Adipocyte (in vitro differentiated cells): ENCODE results near the gene TMBIM6.

Experiments
- DNase-seq: peaks from one replicate; pipeline ENCODE4 v3.0.0-alpha.2; 2015; ENCODE audit warnings: low read depth
- H3K27me3 ChIP-seq: replicated peaks from 2 replicates; pipeline ENCODE4 v1.7.0; 2013; ENCODE audit warnings: mild to moderate bottlenecking, low read length, moderate library complexity; ENCODE audit not compliant: control insufficient read depth, insufficient read depth
- H3K36me3 ChIP-seq: 2 replicates; pipeline ENCODE4 v1.7.0; 2013; ENCODE audit warnings: low read length, mild to moderate bottlenecking, moderate library complexity; ENCODE audit not compliant: control insufficient read depth, insufficient read depth, severe bottlenecking
- H3K4me1 ChIP-seq: 2 replicates; pipeline ENCODE4 v1.7.0; 2013; ENCODE audit warnings: mild to moderate bottlenecking, low read length, moderate library complexity; ENCODE audit not compliant: control insufficient read depth, insufficient read depth
- H3K4me3 ChIP-seq: 2 replicates; pipeline ENCODE4 v1.7.0; 2013; ENCODE audit warnings: mild to moderate bottlenecking, low read length, moderate library complexity
- H3K9ac ChIP-seq: 2 replicates; pipeline ENCODE4 v1.7.0; 2013; ENCODE audit warnings: mild to moderate bottlenecking, low read length, moderate library complexity
- H3K9me3 ChIP-seq: 2 replicates; pipeline ENCODE4 v1.7.0; 2013; ENCODE audit warnings: mild to moderate bottlenecking, low read length, moderate library complexity; ENCODE audit not compliant: control insufficient read depth

TMBIM6 gene

GRCh38 chr12:49811136-49811535 lies 69.8 kb downstream of the TMBIM6 start:
- Histone ChIP-seq H3K36me3 (peaks cover 29% of the 10 kb centered on the region), H3K27me3 (no peaks in the 10 kb centered on the region), H3K4me1 (peaks cover 32% of the 10 kb centered on the region), H3K9me3 (no peaks in the 10 kb centered on the region), H3K4me3 (no peak overlapping the region), H3K9ac (no peak overlapping the region)
- no peak for DNase-seq

- DNase-seq, result no peak
- Histone ChIP-seq H3K4me3 (no peak overlapping the region), H3K9me3 (no peaks in the 10 kb centered on the region), H3K36me3 (peaks cover 30% of the 10 kb centered on the region), H3K4me1 (peaks cover 23% of the 10 kb centered on the region), H3K27me3 (no peaks in the 10 kb centered on the region), H3K9ac (no peak overlapping the region)
These were observed 70.6 kb downstream of the TMBIM6 start for GRCh38 chr12:49811961-49812401.

- DNase-seq, result no peak
- Histone ChIP-seq H3K36me3 (peaks cover 23% of the 10 kb centered on the region), H3K9ac (no peak overlapping the region), H3K9me3 (no peaks in the 10 kb centered on the region), H3K4me1 (peaks cover 21% of the 10 kb centered on the region), H3K4me3 (no peak overlapping the region), H3K27me3 (no peaks in the 10 kb centered on the region)
These were observed 71.8 kb downstream of the TMBIM6 start for GRCh38 chr12:49813131-49813530.
